ENCODE results near the gene STK38L.

Gene STK38L

GRCh38 chr12:27273114-27273513 lies 29.0 kb downstream of the STK38L start:
- DNase-seq (ENCODE audit: low read depth): no peak
- no peak overlapping the region for H3K4me3 ChIP-seq (ENCODE audit: low read depth, low read length)
- TF ChIP-seq CTCF (IDR thresholded peaks at IDR 0.05; ENCODE audit: control insufficient read depth, extremely low read depth, insufficient read depth): no peak

GRCh38 chr12:27274706-27275105 lies 30.6 kb downstream of the STK38L start:
- H3K4me3 ChIP-seq (ENCODE audit: low read depth, low read length): no peak overlapping the region
- TF ChIP-seq CTCF (IDR thresholded peaks at IDR 0.05; ENCODE audit: control insufficient read depth, extremely low read depth, insufficient read depth): no peak
- no peak for DNase-seq (ENCODE audit: low read depth)

GRCh38 chr12:27276275-27276674 lies 32.2 kb downstream of the STK38L start:
- no peak for DNase-seq (ENCODE audit: low read depth)
- no peak for TF ChIP-seq CTCF (IDR thresholded peaks at IDR 0.05; ENCODE audit: control insufficient read depth, extremely low read depth, insufficient read depth)
- H3K4me3 ChIP-seq (ENCODE audit: low read depth, low read length): no peak overlapping the region

GRCh38 chr12:27277846-27278260 lies 33.8 kb downstream of the STK38L start:
- TF ChIP-seq CTCF (IDR thresholded peaks at IDR 0.05; ENCODE audit: control insufficient read depth, extremely low read depth, insufficient read depth): no peak
- no peak for DNase-seq (ENCODE audit: low read depth)
- H3K4me3 ChIP-seq (ENCODE audit: low read depth, low read length): no peak overlapping the region

GRCh38 chr12:27279826-27280225 lies 35.7 kb downstream of the STK38L start:
- TF ChIP-seq CTCF (IDR thresholded peaks at IDR 0.05; ENCODE audit: control insufficient read depth, extremely low read depth, insufficient read depth): no peak
- peak; percentile 88 for DNase-seq (ENCODE audit: low read depth)
- H3K4me3 ChIP-seq (ENCODE audit: low read depth, low read length): no peak overlapping the region

GRCh38 chr12:27280412-27280811 lies 36.3 kb downstream of the STK38L start:
- no peak for TF ChIP-seq CTCF (IDR thresholded peaks at IDR 0.05; ENCODE audit: control insufficient read depth, extremely low read depth, insufficient read depth)
- no peak for DNase-seq (ENCODE audit: low read depth)
- H3K4me3 ChIP-seq (ENCODE audit: low read depth, low read length): no peak overlapping the region

GRCh38 chr12:27282754-27283153 lies 38.7 kb downstream of the STK38L start:
- no peak for DNase-seq (ENCODE audit: low read depth)
- no peak overlapping the region for H3K4me3 ChIP-seq (ENCODE audit: low read depth, low read length)
- TF ChIP-seq CTCF (IDR thresholded peaks at IDR 0.05; ENCODE audit: control insufficient read depth, extremely low read depth, insufficient read depth): no peak
